ENCODE results near the gene ROCK2. TPM values are rescaled to one million over a fixed set of nuclear protein-coding genes. Genes with fewer than 3 reads are reported as not detected.

Gene ROCK2
- total and polyA plus RNA-seq, 9 of the 15 experiments (the other 6 are each of a cell fraction or from before 2014, with no cell fraction given), result 4.9 to 30.6 (median 14.3) TPM

DNA sequence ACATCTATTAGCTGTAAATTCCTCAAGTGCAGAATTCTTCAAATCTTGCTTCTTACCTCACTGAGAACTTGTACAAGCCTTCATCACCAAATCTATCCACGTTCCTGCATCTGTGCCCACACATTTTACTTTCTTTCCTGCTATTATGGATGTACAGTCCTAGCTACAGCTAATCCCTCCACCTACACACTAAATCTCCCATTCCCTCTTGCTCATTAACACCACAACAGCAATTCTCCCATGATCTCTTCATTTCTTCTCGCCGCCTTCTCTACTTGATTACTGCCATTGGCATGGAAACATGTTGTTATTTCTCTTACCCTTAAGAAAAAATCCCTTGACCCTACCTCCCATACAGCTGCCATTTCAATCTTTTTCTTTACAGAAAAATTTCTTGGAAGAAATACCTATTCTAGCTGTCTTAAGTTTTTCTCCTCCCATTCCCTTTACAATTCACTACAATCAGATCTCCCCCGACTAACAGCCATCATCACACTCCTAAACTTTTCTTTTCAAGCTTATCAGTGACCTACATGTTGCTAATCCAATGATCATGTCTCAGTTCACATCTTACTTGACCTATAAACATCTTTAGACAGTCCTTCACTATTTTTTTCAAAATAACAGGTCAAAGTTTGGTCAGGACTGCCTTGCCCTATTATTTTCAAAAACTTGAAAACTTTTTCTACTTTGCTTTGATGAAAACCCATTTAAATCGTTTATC is 41.0 kb downstream of the ROCK2 start:
- H3K9me1 ChIP-seq (ENCODE audit: control insufficient read depth, insufficient read depth, low read length), result no peaks in the 10 kb centered on the region
- H3K9ac ChIP-seq (ENCODE audit: insufficient read depth in 1 of 2, low read depth in 2 of 2, low read length in 2 of 2), result no peak overlapping the region
- H2AFZ ChIP-seq (ENCODE audit: low read depth, low read length), result no peak overlapping the region
- no peak overlapping the region for H3K4me3 ChIP-seq
- in situ Hi-C loops (cut with MboI) (no loop called here), intact Hi-C loops (cut with micrococcal nuclease) (no loop called here)
- DNase-seq (ENCODE audit: extremely low read depth in 1 of 4, low spot score in 3 of 4), result peak; percentile 19 to 39 (median 26)
- peaks cover 8 to 25% of the 10 kb centered on the region in 2 experiments; a peak in 4 of 5 replicates for H3K4me1 ChIP-seq (replicated peaks in 1 of 2; ENCODE audit: control insufficient read depth in 2 of 2, insufficient read depth in 2 of 2, low read length in 2 of 2)
- WGBS (ENCODE audit: insufficient coverage, low coverage, missing lambda C conversion rate), result 36% methylated on average over 5 of the region's 5 CpGs
- peaks cover 74% of the 10 kb centered on the region for H3K79me2 ChIP-seq (ENCODE audit: control insufficient read depth, insufficient read depth, low read length)
- 0 out of 2 replicates have a peak, but pooled peaks cover 3% of the 10 kb centered on the region for H4K20me1 ChIP-seq (replicated peaks; ENCODE audit: control insufficient read depth, insufficient read depth, low read length)
- H3K27ac ChIP-seq (ENCODE audit: extremely low read depth, low read depth, low read length), result no peak overlapping the region
- H3K9me3 ChIP-seq (replicated peaks; ENCODE audit: control insufficient read depth, insufficient read depth, low read depth, low read length), result no peaks in the 10 kb centered on the region
- H3K27me3 ChIP-seq (ENCODE audit: control insufficient read depth in 2 of 2, insufficient read depth in 2 of 2, low read length in 2 of 2), result no peaks in the 10 kb centered on the region
- FAIRE-seq, result peak; percentile 74
- ChIA-PET CTCF (ENCODE audit: low intra/inter-chr PET ratio) (no interaction called here), POLR2A (no interaction called here)
- BruUV-seq (replicated peaks), result no TSS peak
- H3K4me2 ChIP-seq (ENCODE audit: insufficient read depth, low read length), result peak overlapping the region; percentile 13
- H3K36me3 ChIP-seq (ENCODE audit: control insufficient read depth, insufficient read depth, low read length), result no peaks in the 10 kb centered on the region
- ATAC-seq, result peak; percentile 54; the same call in 2 of the 3 replicates
- TF ChIP-seq, protein P1, sequence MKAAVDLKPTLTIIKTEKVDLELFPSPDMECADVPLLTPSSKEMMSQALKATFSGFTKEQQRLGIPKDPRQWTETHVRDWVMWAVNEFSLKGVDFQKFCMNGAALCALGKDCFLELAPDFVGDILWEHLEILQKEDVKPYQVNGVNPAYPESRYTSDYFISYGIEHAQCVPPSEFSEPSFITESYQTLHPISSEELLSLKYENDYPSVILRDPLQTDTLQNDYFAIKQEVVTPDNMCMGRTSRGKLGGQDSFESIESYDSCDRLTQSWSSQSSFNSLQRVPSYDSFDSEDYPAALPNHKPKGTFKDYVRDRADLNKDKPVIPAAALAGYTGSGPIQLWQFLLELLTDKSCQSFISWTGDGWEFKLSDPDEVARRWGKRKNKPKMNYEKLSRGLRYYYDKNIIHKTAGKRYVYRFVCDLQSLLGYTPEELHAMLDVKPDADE (conservative IDR thresholded peaks at IDR 0.05; ENCODE audit: control insufficient read depth, low read depth, low read length), result no peak
- TF ChIP-seq, protein P2, sequence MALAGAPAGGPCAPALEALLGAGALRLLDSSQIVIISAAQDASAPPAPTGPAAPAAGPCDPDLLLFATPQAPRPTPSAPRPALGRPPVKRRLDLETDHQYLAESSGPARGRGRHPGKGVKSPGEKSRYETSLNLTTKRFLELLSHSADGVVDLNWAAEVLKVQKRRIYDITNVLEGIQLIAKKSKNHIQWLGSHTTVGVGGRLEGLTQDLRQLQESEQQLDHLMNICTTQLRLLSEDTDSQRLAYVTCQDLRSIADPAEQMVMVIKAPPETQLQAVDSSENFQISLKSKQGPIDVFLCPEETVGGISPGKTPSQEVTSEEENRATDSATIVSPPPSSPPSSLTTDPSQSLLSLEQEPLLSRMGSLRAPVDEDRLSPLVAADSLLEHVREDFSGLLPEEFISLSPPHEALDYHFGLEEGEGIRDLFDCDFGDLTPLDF (CRISPR knock-in tag; IDR thresholded peaks at IDR 0.05), result no peak
- TF ChIP-seq CBFA2T2 (conservative IDR thresholded peaks at IDR 0.05) (peak; percentile 64), MEIS2 (IDR thresholded peaks at IDR 0.05; ENCODE audit: partially characterized antibody) (peak; percentile 12), ARID1B (IDR thresholded peaks at IDR 0.05) (peak; percentile 82), ZNF561 (CRISPR knock-in tag; conservative IDR thresholded peaks at IDR 0.05) (no peak), FOXM1 (IDR thresholded peaks at IDR 0.05; ENCODE audit: low read depth) (peak; percentile 41; the same call in 1 of the 2 replicates), FOXM1 (CRISPR knock-in tag; IDR thresholded peaks at IDR 0.05; ENCODE audit: low read depth) (no peak), ZNF586 (CRISPR knock-in tag; conservative IDR thresholded peaks at IDR 0.05) (no peak), DACH1 (IDR thresholded peaks at IDR 0.05; ENCODE audit: partially characterized antibody) (peak; percentile 38), TEAD4 (IDR thresholded peaks at IDR 0.05; ENCODE audit: low read length) (peak; percentile 70), TEAD4 (CRISPR knock-in tag; IDR thresholded peaks at IDR 0.05; ENCODE audit: borderline replicate concordance) (no peak), EZH2 (IDR thresholded peaks at IDR 0.05; ENCODE audit: borderline replicate concordance, low read depth, low read length) (no peak), SMC3 (conservative IDR thresholded peaks at IDR 0.05; ENCODE audit: insufficient read depth, low read depth, low read length) (no peak), NR2C1 (IDR thresholded peaks at IDR 0.05) (peak; percentile 44; the same call in 1 of the 2 replicates), NR2C1 (tag; IDR thresholded peaks at IDR 0.05) (peak; percentile 65), DPF2 (IDR thresholded peaks at IDR 0.05) (peak; percentile 67; the same call in 1 of the 2 replicates), NR4A1 (CRISPR knock-in tag; IDR thresholded peaks at IDR 0.05) (peak; percentile 77; the same call in 1 of the 2 replicates), NR4A1 (tag; IDR thresholded peaks at IDR 0.05) (no peak), CBFA2T3 (IDR thresholded peaks at IDR 0.05) (peak; percentile 74), STAG1 (CRISPR knock-in tag; IDR thresholded peaks at IDR 0.05; ENCODE audit: borderline replicate concordance) (no peak)
- TF ChIP-seq, protein P3, sequence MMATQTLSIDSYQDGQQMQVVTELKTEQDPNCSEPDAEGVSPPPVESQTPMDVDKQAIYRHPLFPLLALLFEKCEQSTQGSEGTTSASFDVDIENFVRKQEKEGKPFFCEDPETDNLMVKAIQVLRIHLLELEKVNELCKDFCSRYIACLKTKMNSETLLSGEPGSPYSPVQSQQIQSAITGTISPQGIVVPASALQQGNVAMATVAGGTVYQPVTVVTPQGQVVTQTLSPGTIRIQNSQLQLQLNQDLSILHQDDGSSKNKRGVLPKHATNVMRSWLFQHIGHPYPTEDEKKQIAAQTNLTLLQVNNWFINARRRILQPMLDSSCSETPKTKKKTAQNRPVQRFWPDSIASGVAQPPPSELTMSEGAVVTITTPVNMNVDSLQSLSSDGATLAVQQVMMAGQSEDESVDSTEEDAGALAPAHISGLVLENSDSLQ (IDR thresholded peaks at IDR 0.05), result peak; percentile 43; the same call in 1 of the 2 replicates
